HG02798 (cell line): ENCODE measurements around the gene XAGE5.
"Not testable (repeated sequence)": the region's sequence is repeated elsewhere in the genome, so short reads cannot be mapped to it uniquely, and the experiment has no call there.

Experiments
- ATAC-seq: cut with Tn5 transposase; IDR thresholded peaks from one replicate; pipeline ENCODE4 v1.9.1; 2021; ENCODE audit warnings: mild to moderate bottlenecking; ENCODE audit not compliant: unreplicated experiment, poor library complexity

XAGE5 gene, protein sequence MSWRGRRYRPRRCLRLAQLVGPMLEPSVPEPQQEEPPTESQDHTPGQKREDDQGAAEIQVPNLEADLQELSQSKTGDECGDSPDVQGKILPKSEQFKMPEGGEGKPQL

GRCh38 chrX:52811065-52811625, at the start of gene XAGE5:
TSS of gene XAGE5 (plus strand) at chrX:52811287. CDS start at chrX:52812567, 1,280 bp downstream.
- no peak for ATAC-seq

DNA sequence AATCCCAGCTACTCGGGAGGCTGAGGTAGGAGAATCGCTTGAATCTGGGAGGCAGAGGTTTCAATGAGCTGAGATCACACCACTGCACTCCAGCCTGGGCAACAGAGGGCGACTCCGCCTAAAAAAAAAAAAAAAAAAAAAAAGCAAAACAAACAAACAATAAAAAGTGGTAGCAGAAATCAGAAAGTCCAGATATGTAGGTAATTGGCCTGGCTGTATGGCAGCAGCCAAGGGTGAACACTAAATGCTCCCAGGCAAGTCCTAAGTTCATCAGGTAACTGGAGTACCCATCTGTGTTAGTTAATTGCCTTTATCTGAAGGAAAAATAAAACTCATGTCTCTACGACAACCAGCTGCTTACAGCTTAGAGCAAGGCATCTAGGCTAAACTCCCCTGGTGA, 45.1 kb upstream of the XAGE5 start:
- ATAC-seq, result not testable (repeated sequence)

DNA sequence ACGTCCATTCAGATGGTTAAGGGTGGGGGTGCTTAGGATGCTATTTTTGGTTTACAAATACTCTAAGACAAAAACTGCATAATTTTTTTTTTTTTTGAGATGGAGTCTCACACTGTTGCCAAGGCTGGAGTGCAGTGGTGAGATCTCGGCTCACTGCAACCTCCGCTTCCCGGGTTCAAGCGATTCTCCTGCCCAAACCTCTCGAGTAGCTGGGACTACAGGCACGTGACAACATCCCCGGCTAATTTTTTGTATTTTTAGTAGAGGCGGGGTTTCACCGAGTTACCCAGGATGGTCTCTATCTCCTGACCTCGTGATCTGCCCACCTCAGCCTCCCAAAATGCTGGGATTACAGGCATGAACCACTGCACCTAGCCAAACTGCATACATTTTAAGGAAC, 37.6 kb upstream of the XAGE5 start:
- ATAC-seq, result not testable (repeated sequence)

DNA sequence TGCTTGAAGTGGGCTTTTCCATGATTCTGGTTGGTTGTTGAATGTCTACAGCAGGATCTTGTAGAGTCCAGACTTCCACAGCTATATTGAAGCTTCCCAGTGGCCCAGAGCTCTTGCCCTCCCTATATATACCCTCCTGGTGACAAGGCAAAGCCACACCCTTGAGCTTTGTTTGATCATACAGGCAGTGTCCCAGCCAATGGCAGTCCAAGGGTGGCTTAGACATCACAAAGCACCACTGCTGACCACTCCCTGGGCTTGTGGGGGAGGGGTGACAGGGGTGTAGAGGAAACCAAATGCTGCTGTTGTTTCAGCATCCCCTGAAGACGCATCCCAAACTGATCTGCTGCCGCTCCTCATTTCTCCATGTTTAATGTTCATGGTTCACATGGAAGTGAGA, 13.8 kb upstream of the XAGE5 start, which contains the start of gene SPANXN5:
TSS of gene SPANXN5 (minus strand) at position 101 of the 400 bp plus-strand sequence. CDS start at position 22, 79 bp downstream.
- ATAC-seq, result not testable (repeated sequence)

GRCh38 chrX:52804876-52805275, 6.2 kb upstream of the XAGE5 start:
- not testable (repeated sequence) for ATAC-seq

GRCh38 chrX:52819788-52820187, 8.7 kb downstream of the XAGE5 start:
- ATAC-seq, result no peak

DNA sequence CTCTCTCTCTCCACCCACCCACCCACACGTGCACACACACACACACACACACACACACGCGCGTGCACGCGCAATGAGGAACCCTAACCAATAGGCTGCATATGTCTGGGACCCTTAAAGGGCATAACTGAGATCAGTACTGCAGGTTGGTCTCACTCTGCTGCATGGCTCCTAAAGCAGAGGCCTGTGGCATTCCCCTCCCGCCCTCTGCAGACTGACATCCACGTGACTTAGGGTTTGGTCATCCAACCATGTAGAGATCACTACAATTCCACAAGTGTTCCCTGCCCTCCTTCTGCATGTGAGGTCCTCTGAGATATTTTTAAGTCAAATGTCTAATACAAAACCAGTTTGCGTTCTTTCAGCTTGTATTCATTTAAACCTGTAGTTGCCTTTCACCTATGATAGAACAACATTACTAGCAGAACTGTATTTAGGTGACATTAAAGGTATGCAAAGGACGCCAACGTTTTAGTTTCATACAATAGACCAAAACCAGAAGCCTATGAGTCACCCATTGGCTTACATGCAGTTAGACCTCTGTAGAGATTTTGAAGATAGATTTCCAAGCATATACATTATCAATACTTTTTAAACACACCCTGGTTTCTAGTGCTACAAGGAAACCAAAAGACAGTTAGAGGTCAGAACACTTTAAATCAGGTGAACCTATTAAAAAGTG, 10.1 kb downstream of the XAGE5 start:
- ATAC-seq, result no peak

- no peak for ATAC-seq
Observed at GRCh38 chrX:52824608-52825007, 13.5 kb downstream of the XAGE5 start.

DNA sequence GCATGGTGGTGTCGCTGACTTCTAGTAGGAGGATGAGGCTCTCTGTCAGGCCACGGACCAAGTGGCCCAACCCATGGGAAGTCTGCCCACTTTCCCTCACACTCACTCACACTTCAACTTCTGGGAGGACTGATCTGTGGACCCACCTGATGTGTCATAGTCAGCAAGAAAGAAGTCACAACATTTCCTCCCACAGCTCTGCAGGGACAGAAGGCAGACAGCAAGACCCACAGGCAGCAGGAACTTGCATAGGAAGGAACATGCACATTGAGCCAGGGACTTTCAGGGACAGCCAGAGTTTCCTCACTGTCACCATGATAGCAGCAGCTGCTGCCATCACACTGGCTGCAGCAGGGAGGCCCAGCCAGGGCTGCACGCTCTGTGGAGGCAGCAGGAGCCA, 19.5 kb downstream of the XAGE5 start:
- no peak for ATAC-seq

GRCh38 chrX:52839137-52839536, 28.1 kb downstream of the XAGE5 start:
- no peak for ATAC-seq

GRCh38 chrX:52843619-52844018, 32.5 kb downstream of the XAGE5 start:
- not testable (repeated sequence) for ATAC-seq

GRCh38 chrX:52852110-52852860, 41.2 kb downstream of the XAGE5 start:
- ATAC-seq, result no peak

DNA sequence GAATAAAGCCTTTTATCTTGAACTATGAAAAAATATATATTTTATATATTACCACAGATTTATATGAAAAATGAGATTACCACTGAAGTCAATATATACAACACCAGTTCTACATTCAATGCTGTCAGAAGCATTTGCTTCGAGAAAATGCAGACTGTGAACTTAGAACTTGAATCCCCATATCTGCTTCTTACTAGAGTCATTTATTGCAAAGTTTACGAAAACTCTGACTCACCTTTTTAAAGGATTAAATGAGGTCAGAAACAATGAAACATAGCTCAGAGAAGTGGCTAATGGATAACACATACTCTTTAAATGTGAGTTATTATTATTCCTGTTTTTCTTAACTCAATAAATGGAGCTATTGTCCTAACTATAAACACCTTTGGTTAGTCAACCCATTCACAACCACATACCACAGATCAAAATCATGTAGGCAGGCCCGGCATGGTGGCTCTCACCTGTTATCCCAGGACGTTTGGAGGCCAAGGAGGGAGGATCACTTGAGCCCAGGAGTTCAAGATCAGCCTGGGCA, 46.0 kb downstream of the XAGE5 start:
- ATAC-seq, result not testable (repeated sequence)

- no peak for ATAC-seq
Observed at GRCh38 chrX:52865343-52865998, 54.4 kb downstream of the XAGE5 start.
